Upper lobe of right lung (tissue), 1 donor: ENCODE data around the gene NELL2. TPM values are rescaled to one million over a fixed set of nuclear protein-coding genes. Genes with fewer than 3 reads are reported as not detected.

Source experiments
- ATAC-seq: fragments of 200-7000 bp; cut with Tn5 transposase; one replicate; pipeline ENCODE4 v1.9.1; 2020; ENCODE audit warnings: mild to moderate bottlenecking, moderate library complexity
- DNase-seq: peaks from one replicate; pipeline ENCODE4 v3.0.0-alpha.2; 2020
- H3K27ac ChIP-seq: fragments of 200-600 bp; one replicate; pipeline ENCODE4 v1.8.0; 2022
- H3K27me3 ChIP-seq: fragments of 200-600 bp; one replicate; pipeline ENCODE4 v1.8.0; 2022; ENCODE audit warnings: mild to moderate bottlenecking
- H3K36me3 ChIP-seq: fragments of 200-600 bp; one replicate; pipeline ENCODE4 v1.8.0; 2022
- H3K4me1 ChIP-seq: fragments of 200-600 bp; one replicate; pipeline ENCODE4 v1.8.0; 2022
- H3K4me3 ChIP-seq: fragments of 200-600 bp; one replicate; pipeline ENCODE4 v1.8.0; 2022; ENCODE audit warnings: mild to moderate bottlenecking
- H3K9me3 ChIP-seq: fragments of 200-600 bp; one replicate; pipeline ENCODE4 v1.8.0; 2022
- CTCF ChIP-seq: fragments of 200-600 bp; IDR thresholded peaks from one replicate; pipeline ENCODE4 v1.8.0; 2022; ENCODE audit warnings: antibody characterized with exemption
- intact Hi-C: fragments of 100-400 bp; cut with DNase I; formaldehyde crosslinking; loops from one replicate; pipeline ENCODE4 v1.11.0; 2022
- total RNA-seq: library from RNA; stranded (reverse); fragmentation: NEBNext Ultra II Directional; extraction: Animal tissue kit (Norgen Biotek cat#: 25700); gene quantifications from one replicate; pipeline ENCODE4 v1.2.1, GENCODE V29; 2021
- donor health status: DM: no; HTN: yes; CAD: no; lungs with severe emphysema.

Gene NELL2
- total RNA-seq, 1 donor from 2014 or later, result 1.6 TPM

GRCh38 chr12:44584625-44585024 lies 291.5 kb downstream of the NELL2 start:
- Histone ChIP-seq H3K27me3 (no peaks in the 10 kb centered on the region), H3K27ac (no peak overlapping the region), H3K4me1 (no peaks in the 10 kb centered on the region), H3K9me3 (no peaks in the 10 kb centered on the region), H3K36me3 (no peaks in the 10 kb centered on the region), H3K4me3 (no peak overlapping the region)
- intact Hi-C loops, result no loop called here
- DNase-seq, result no peak
- ATAC-seq, result no peak
- TF ChIP-seq CTCF, result no peak

GRCh38 chr12:44582521-44582920 lies 293.6 kb downstream of the NELL2 start:
- Histone ChIP-seq H3K27ac (no peak overlapping the region), H3K4me3 (no peak overlapping the region), H3K27me3 (no peaks in the 10 kb centered on the region), H3K36me3 (no peaks in the 10 kb centered on the region), H3K9me3 (no peaks in the 10 kb centered on the region), H3K4me1 (no peaks in the 10 kb centered on the region)
- intact Hi-C loops, result no loop called here
- TF ChIP-seq CTCF, result no peak
- ATAC-seq, result no peak
- no peak for DNase-seq

- TF ChIP-seq CTCF, result no peak
- ATAC-seq, result no peak
- Histone ChIP-seq H3K4me1 (no peaks in the 10 kb centered on the region), H3K9me3 (no peaks in the 10 kb centered on the region), H3K27me3 (no peaks in the 10 kb centered on the region), H3K36me3 (no peaks in the 10 kb centered on the region), H3K27ac (no peak overlapping the region), H3K4me3 (no peak overlapping the region)
- intact Hi-C loops, result no loop called here
- no peak for DNase-seq
Measured at GRCh38 chr12:44581642-44582242, 294.4 kb downstream of the NELL2 start.

- ATAC-seq, result no peak
- no peak overlapping the region for H3K4me3 ChIP-seq
Measured at GRCh38 chr12:44574586-44574985, 301.5 kb downstream of the NELL2 start.

GRCh38 chr12:44573723-44574122 lies 302.4 kb downstream of the NELL2 start:
- intact Hi-C loops, result no loop called here
- DNase-seq (no peak), ATAC-seq (no peak)
- Histone ChIP-seq H3K4me1 (no peaks in the 10 kb centered on the region), H3K9me3 (no peaks in the 10 kb centered on the region), H3K36me3 (no peaks in the 10 kb centered on the region), H3K4me3 (no peak overlapping the region), H3K27me3 (no peaks in the 10 kb centered on the region), H3K27ac (no peak overlapping the region)
- TF ChIP-seq CTCF, result no peak

More at GRCh38 chr12:44574586-44574985, 301.5 kb downstream of the NELL2 start:
- Histone ChIP-seq H3K27ac (no peak overlapping the region), H3K4me1 (no peaks in the 10 kb centered on the region), H3K36me3 (no peaks in the 10 kb centered on the region), H3K27me3 (no peaks in the 10 kb centered on the region), H3K9me3 (no peaks in the 10 kb centered on the region)
- DNase-seq, result no peak
- no peak for TF ChIP-seq CTCF
- intact Hi-C loops, result no loop called here

- ATAC-seq, result no peak
- no peak for TF ChIP-seq CTCF
Measured at GRCh38 chr12:44571006-44571550, 305.0 kb downstream of the NELL2 start.

More at GRCh38 chr12:44571006-44571550, 305.0 kb downstream of the NELL2 start:
- no peak overlapping the region for H3K27ac ChIP-seq
- no peak overlapping the region for H3K4me3 ChIP-seq
- no peaks in the 10 kb centered on the region for H3K36me3 ChIP-seq
- intact Hi-C loops, result no loop called here
- no peak for DNase-seq
- H3K27me3 ChIP-seq, result no peaks in the 10 kb centered on the region
- H3K9me3 ChIP-seq, result no peaks in the 10 kb centered on the region
- no peaks in the 10 kb centered on the region for H3K4me1 ChIP-seq
